ENCODE results near the gene CT47C1.

The CT47C1 gene

DNA sequence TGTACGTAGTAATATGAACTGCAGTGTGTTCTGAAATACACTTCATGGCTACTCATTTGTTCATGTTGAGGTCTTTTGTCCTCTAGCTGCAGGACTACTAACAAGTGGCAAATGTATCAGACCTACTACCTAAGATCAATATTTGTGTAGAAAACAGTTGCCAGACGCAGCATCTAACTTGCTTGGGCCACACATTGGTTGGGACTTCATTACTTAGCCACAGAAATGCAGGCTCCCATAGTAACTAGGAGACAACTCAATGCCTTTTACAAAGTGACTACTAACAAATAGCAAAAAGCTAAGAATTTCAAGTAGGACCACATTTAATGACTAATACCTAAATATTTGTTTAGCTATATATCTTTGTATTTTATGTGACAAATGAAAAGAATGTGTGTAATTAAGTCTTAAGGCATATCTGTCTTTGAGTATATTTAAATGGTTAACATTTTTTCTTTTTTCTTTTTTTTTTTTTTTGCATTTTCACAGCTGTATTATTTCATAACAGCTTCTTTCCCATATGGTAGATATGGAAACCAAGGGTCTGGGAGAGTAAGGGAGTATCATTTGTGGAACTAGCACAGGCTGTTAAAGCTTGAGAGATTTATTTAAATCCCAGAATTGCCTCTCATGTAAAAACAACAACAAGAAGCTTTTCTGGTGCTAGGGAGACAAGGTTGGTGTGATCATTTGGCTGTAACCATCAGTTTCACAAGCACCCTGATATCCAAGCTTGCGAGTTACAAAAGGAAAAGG is 2.7 kb downstream of the CT47C1 start:
- TF ChIP-seq, protein P1, sequence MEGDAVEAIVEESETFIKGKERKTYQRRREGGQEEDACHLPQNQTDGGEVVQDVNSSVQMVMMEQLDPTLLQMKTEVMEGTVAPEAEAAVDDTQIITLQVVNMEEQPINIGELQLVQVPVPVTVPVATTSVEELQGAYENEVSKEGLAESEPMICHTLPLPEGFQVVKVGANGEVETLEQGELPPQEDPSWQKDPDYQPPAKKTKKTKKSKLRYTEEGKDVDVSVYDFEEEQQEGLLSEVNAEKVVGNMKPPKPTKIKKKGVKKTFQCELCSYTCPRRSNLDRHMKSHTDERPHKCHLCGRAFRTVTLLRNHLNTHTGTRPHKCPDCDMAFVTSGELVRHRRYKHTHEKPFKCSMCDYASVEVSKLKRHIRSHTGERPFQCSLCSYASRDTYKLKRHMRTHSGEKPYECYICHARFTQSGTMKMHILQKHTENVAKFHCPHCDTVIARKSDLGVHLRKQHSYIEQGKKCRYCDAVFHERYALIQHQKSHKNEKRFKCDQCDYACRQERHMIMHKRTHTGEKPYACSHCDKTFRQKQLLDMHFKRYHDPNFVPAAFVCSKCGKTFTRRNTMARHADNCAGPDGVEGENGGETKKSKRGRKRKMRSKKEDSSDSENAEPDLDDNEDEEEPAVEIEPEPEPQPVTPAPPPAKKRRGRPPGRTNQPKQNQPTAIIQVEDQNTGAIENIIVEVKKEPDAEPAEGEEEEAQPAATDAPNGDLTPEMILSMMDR (conservative IDR thresholded peaks at IDR 0.05; ENCODE audit: low read depth, low read length), result no peak
- DNase-seq (ENCODE audit: low read depth), result no peak

DNA sequence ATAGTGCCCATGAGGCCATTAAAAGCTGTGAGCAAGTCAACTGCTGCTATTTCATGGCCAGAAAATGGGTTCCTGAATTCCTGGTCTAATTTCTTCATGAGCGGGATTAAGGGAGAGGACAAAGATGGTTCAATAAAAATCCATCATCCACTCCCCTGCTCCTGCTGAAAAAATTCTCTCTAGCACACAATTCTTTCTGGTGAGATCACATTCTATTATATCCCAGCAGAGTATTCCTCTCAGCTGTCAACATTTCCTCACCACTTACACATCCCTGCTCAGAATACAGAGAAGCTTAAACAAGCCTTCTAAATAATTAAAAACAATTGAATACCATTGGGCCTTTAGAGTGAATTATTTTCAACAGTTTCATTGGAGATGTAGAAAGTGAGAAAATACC is 9.5 kb downstream of the CT47C1 start:
- no peak overlapping the region for H3K4me3 ChIP-seq (ENCODE audit: low read length)
- TF ChIP-seq, protein P1 (conservative IDR thresholded peaks at IDR 0.05; ENCODE audit: low read depth, low read length), result no peak

More for the DNA sequence above, 2.7 kb downstream of the CT47C1 start:
- no peak overlapping the region for H3K4me3 ChIP-seq (ENCODE audit: low read length)

GRCh38 chrX:119084766-119085165 is 12.0 kb downstream of the CT47C1 start:
- TF ChIP-seq, protein P1 (conservative IDR thresholded peaks at IDR 0.05; ENCODE audit: low read depth, low read length), result no peak

More for the DNA sequence above, 9.5 kb downstream of the CT47C1 start:
- DNase-seq (ENCODE audit: low read depth), result no peak

DNA sequence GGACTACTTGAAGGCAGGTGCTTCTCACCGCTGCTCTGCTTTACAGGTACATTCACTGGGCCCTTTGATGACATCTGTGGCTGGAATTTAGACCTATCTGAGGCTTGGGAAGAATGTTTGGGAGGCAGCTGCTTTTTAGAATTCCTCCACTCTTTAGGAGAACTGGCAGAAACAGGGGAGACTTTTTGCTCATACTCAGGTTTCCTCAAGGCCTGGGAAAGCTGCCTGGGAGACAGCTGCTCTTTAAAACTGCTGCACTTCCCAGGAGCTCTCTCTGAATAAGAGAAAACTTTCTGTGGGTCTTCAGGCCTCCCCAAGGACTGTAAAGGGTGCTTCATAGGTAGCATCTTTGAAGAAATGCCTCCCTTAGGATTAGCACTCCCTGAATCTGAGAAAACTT is 14.3 kb downstream of the CT47C1 start:
- no peak for DNase-seq (ENCODE audit: low read depth)
- no peak overlapping the region for H3K4me3 ChIP-seq (ENCODE audit: low read length)
- TF ChIP-seq, protein P1 (conservative IDR thresholded peaks at IDR 0.05; ENCODE audit: low read depth, low read length), result no peak

More at GRCh38 chrX:119084766-119085165, 12.0 kb downstream of the CT47C1 start:
- no peak for DNase-seq (ENCODE audit: low read depth)
- H3K4me3 ChIP-seq (ENCODE audit: low read length), result no peak overlapping the region

DNA sequence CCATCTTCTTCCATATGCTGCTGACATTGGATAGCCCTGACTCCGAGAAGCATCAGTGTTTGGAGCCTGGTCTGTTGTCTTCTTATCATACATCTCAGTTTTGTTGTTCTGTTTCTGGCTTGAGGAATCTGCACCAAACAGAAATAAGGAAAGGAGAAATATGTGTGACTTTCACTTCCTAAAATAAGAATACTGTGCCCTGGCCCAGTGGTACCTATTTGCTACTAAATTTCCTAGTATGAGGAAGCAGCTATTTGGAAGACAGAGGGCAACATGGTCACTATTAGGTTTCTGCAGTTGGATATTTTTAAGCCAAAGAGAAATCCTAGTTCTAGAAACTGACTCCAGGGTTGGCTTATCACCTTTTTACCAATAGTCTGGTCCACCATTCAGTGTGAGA is 16.8 kb downstream of the CT47C1 start:
- no peak for DNase-seq (ENCODE audit: low read depth)
- TF ChIP-seq, protein P1 (conservative IDR thresholded peaks at IDR 0.05; ENCODE audit: low read depth, low read length), result no peak
- no peak overlapping the region for H3K4me3 ChIP-seq (ENCODE audit: low read length)

DNA sequence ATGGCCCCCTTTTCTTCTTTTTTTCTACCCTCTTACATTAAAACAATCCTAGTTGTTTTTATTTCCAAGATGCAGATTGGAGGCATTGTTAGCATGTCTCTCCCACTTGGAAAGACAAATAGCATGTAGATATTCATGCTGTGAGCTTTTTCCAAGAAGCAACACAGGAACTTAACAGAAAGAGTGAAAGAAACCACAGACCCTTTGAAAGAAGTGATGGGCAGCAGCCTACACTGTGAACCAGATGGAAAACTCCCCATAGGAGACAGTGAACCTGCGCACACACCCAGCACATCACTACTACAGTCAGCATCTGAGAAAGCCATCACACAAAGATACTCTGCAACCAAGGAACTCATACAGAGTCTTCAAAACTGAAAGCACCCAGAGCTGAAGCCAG is 17.8 kb downstream of the CT47C1 start:
- DNase-seq (ENCODE audit: low read depth), result no peak
- TF ChIP-seq, protein P1 (conservative IDR thresholded peaks at IDR 0.05; ENCODE audit: low read depth, low read length), result no peak
- H3K4me3 ChIP-seq (ENCODE audit: low read length), result no peak overlapping the region

All from retinal pigment epithelial cell (primary cell).